HEK293 (cell line): Measurements from ENCODE around the gene PCDHB9.
A peak's percentile ranks its signal among the peaks of the same experiment; 100 is the strongest.
"Not testable (repeated sequence)": the region's sequence is repeated elsewhere in the genome, so short reads cannot be mapped to it uniquely, and the experiment has no call there.

Source experiments
- CTCF ChIA-PET: fragments of 350-600 bp; formaldehyde crosslinking; extraction: SDS; loops from one replicate; lab custom pipeline; 2021; ENCODE audit warnings: antibody characterized with exemption; lab: Yijun Ruan, JAX
- POLR2A ChIA-PET: fragments of 300-600 bp; formaldehyde crosslinking; extraction: SDS; loops from one replicate; lab custom pipeline; 2020; ENCODE audit warnings: antibody characterized with exemption, inconsistent platforms; lab: Yijun Ruan, JAX
- H3K27ac ChIP-seq: fragments of 200-500 bp; sonication (Bioruptor generic); 2 replicates; pipeline ENCODE4 v1.5.1; 2014; ENCODE audit warnings: low read depth, low read length, control low read depth, inconsistent platforms; ENCODE audit errors: extremely low read depth
- H3K36me3 ChIP-seq, 2 experiments: fragments of 200-500 bp in 1 of 2; sonication (Bioruptor generic) in 1 of 2; 1 replicate in 1 of 2; 2 replicates in 1 of 2; pipeline ENCODE4 v1.5.1; 2014 to 2017; ENCODE audit warnings: inconsistent platforms in 2 of 2, low read length in 2 of 2; ENCODE audit not compliant: control insufficient read depth in 2 of 2, insufficient read depth in 1 of 2
- H3K4me1 ChIP-seq: fragments of 200-500 bp; sonication (Bioruptor generic); 2 replicates; pipeline ENCODE4 v1.5.1; 2014; ENCODE audit warnings: mild to moderate bottlenecking, low read length, inconsistent platforms; ENCODE audit not compliant: control insufficient read depth, insufficient read depth
- H3K4me3 ChIP-seq: 2 replicates; pipeline ENCODE4 v1.5.1; 2011; ENCODE audit warnings: low read depth, mild to moderate bottlenecking, control low read depth, low read length, moderate library complexity
- H3K9me3 ChIP-seq: fragments of 200-500 bp; sonication (Bioruptor generic); 2 replicates; pipeline ENCODE4 v1.5.1; 2014; ENCODE audit warnings: low read depth, low read length, inconsistent platforms; ENCODE audit not compliant: control insufficient read depth, insufficient read depth
- SCRT2 ChIP-seq: fragments of 450-650 bp; formaldehyde crosslinking; IDR thresholded peaks from 2 replicates; pipeline ENCODE4 v1.5.1; 2016; ENCODE audit warnings: missing biosample characterization, missing genetic modification characterization
- SETDB1 ChIP-seq: IDR thresholded peaks from one replicate; pipeline ENCODE4 v1.6.1; 2017; ENCODE audit warnings: mild to moderate bottlenecking, low read length, moderate library complexity, mixed read lengths; ENCODE audit not compliant: insufficient read length
- ZEB2 ChIP-seq: fragments of 450-650 bp; formaldehyde crosslinking; IDR thresholded peaks from 2 replicates; pipeline ENCODE4 v1.5.1; 2016; ENCODE audit warnings: missing biosample characterization, missing genetic modification characterization
- ZFHX2 ChIP-seq: fragments of 450-650 bp; formaldehyde crosslinking; conservative IDR thresholded peaks from 2 replicates; pipeline ENCODE4 v1.5.1; 2016; ENCODE audit warnings: missing biosample characterization, missing genetic modification characterization
- ZNF155 ChIP-seq: fragments of 450-650 bp; formaldehyde crosslinking; IDR thresholded peaks from 2 replicates; pipeline ENCODE4 v1.5.1; 2016; ENCODE audit warnings: missing biosample characterization, missing genetic modification characterization
- ZNF169 ChIP-seq: fragments of 450-650 bp; formaldehyde crosslinking; IDR thresholded peaks from 2 replicates; pipeline ENCODE4 v1.5.1; 2016; ENCODE audit warnings: missing biosample characterization, missing genetic modification characterization
- ZNF585B ChIP-seq: fragments of 450-650 bp; formaldehyde crosslinking; IDR thresholded peaks from 2 replicates; pipeline ENCODE4 v1.5.1; 2016; ENCODE audit warnings: missing biosample characterization, missing genetic modification characterization
- ZNF654 ChIP-seq: fragments of 450-650 bp; formaldehyde crosslinking; IDR thresholded peaks from 2 replicates; pipeline ENCODE4 v1.5.1; 2016; ENCODE audit warnings: low read depth, missing biosample characterization, missing genetic modification characterization
- ZNF660 ChIP-seq: fragments of 450-650 bp; IDR thresholded peaks from 2 replicates; pipeline ENCODE4 v1.5.1; 2018; ENCODE audit warnings: missing biosample characterization, mild to moderate bottlenecking, missing genetic modification characterization
- ZNF664 ChIP-seq: fragments of 450-650 bp; formaldehyde crosslinking; IDR thresholded peaks from 2 replicates; pipeline ENCODE4 v1.5.1; 2016; ENCODE audit warnings: missing biosample characterization, missing genetic modification characterization
- TF ChIP-seq, protein P1 (sequence below): sonication (generic); formaldehyde crosslinking; IDR thresholded peaks from 2 replicates; pipeline ENCODE4 v1.8.1; 2022; ENCODE audit warnings: mild to moderate bottlenecking, moderate library complexity, missing genetic modification reagents

The PCDHB9 gene

DNA sequence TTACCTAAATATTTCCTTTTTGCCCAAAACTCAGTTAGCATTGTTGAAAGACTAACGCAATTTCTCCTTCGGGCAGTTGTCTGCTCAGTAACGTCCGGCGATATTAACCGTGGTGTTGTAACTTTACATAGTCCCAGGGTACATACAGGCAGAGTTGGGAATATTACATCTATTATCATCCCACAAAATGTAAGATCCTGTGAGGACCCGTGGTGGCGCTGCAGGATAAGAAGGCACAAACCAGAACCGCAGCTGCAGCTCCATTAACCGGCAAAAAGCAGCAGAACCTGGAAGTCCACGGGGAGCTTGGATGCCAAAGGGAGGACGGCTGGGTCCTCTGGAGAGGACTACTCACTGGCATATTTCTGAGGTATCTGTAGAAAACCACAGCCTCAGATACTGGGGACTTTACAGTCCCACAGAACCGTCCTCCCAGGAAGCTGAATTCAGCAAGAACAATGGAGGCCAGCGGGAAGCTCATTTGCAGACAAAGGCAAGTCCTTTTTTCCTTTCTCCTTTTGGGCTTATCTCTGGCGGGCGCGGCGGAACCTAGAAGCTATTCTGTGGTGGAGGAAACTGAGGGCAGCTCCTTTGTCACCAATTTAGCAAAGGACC lies 9.3 kb upstream of the PCDHB9 start, which contains the start of gene PCDHB8:
Gene PCDHB8, plus strand, starts transcription at position 214 of the 615 bp plus-strand sequence. Its CDS starts 245 bp downstream, at position 459.
- CTCF ChIA-PET = interaction anchor here (0.9 to 1.8 kb wide), 4 partner anchors 9 to 386 kb away, joined by 3 to 11 read pairs (median 4); partner anchors contain the start of gene PCDHB9
- TF ChIP-seq ZNF654 (tag by site-specific recombination) = peak; percentile 6; the same call in 1 of the 2 replicates
- H3K4me3 ChIP-seq, H3K9me3 ChIP-seq, H3K4me1 ChIP-seq, H3K27ac ChIP-seq, H3K36me3 ChIP-seq, POLR2A ChIA-PET: not testable (repeated sequence)

DNA sequence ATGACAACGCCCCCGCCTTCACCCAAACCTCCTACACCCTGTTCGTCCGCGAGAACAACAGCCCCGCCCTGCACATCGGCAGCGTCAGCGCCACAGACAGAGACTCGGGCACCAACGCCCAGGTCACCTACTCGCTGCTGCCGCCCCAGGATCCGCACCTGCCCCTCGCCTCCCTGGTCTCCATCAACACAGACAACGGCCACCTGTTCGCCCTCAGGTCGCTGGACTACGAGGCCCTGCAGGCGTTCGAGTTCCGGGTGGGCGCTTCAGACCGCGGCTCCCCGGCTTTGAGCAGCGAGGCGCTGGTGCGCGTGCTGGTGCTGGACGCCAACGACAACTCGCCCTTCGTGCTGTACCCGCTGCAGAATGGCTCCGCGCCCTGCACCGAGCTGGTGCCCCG lies 7.6 kb upstream of the PCDHB9 start:
- H3K4me1 ChIP-seq, H3K4me3 ChIP-seq, CTCF ChIA-PET, H3K9me3 ChIP-seq, POLR2A ChIA-PET, H3K36me3 ChIP-seq, H3K27ac ChIP-seq: not testable (repeated sequence)

DNA sequence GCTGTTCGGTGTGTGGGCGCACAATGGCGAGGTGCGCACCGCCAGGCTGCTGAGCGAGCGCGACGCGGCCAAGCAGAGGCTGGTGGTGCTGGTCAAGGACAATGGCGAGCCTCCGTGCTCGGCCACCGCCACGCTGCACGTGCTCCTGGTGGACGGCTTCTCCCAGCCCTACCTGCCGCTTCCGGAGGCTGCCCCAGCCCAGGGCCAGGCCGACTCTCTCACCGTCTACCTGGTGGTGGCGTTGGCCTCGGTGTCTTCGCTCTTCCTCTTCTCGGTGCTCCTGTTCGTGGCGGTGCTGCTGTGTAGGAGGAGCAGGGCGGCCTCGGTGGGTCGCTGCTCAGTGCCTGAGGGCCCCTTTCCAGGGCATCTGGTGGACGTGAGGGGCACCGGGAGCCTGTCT lies 7.1 kb upstream of the PCDHB9 start:
- H3K4me3 ChIP-seq, H3K27ac ChIP-seq, POLR2A ChIA-PET, CTCF ChIA-PET, H3K4me1 ChIP-seq, H3K36me3 ChIP-seq, H3K9me3 ChIP-seq: not testable (repeated sequence)

DNA sequence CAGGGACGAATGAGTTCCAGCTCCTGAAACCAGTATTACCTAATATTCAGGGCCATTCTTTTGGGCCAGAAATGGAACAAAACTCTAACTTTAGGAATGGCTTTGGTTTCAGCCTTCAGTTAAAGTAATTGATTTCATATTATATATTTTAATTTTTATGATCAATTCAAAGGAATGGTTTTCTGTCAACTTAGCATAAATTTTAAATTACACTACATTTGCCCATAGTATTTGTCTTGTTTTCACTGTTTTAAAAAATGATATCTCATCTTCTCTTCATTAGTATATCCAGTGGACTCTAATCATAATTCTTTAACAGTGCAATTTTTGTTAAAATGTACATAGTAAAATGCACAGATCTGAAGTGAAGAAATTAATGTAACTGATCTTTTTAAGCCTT lies 6.6 kb upstream of the PCDHB9 start:
- Histone ChIP-seq H3K36me3 (no peaks in the 10 kb centered on the region), H3K9me3 (no peaks in the 10 kb centered on the region), H3K4me3 (no peak overlapping the region), H3K27ac (no peak overlapping the region), H3K4me1 (no peaks in the 10 kb centered on the region)
- TF ChIP-seq SCRT2 (tag by site-specific recombination) (no peak), ZEB2 (tag by site-specific recombination) (no peak), ZNF664 (tag by site-specific recombination) (no peak), ZNF169 (no peak)
- POLR2A ChIA-PET = no interaction called here
- CTCF ChIA-PET = interaction anchor here (0.6 to 3.3 kb wide), 4 partner anchors 9 to 292 kb away, joined by 3 to 20 read pairs (median 8); partner anchors contain the start of genes PCDHB10 and PCDHB7

DNA sequence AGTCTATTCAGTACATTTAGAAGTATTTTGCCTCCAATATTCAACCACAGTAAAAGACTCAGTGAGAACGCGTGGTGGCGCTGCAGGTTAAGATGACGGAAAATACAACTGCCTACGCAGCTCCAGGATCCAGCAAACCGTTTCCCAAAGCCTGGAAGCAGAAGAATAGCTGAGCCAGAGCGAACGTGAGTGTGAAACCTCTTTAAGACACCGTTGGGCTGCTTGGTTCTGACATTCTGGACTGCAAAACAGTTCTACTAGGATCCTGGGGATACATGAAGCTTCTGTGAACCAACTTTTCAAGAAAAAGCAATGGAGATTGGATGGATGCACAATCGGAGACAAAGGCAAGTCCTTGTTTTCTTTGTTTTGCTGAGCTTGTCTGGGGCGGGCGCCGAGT lies 4.7 kb upstream of the PCDHB9 start, which contains the start of gene PCDHB16:
Gene PCDHB16, plus strand, starts transcription at position 140 of the 400 bp plus-strand sequence. Its CDS starts 173 bp downstream, at position 313.
- Histone ChIP-seq H3K36me3 (no peaks in the 10 kb centered on the region), H3K4me3 (no peak within 1 kb of the TSS), H3K4me1 (no peaks in the 10 kb centered on the region), H3K9me3 (no peaks in the 10 kb centered on the region), H3K27ac (no peak within 1 kb of the TSS)
- TF ChIP-seq ZFHX2 (tag by site-specific recombination) = peak; percentile 29; the same call in 1 of the 2 replicates
- no peak for TF ChIP-seq ZNF155 (tag by site-specific recombination)
- TF ChIP-seq SETDB1 = no peak
- 0 out of 2 replicates have a peak, but pooled peaks have one; percentile 41 for TF ChIP-seq ZNF660 (tag by site-specific recombination)
- peak; percentile 33 for TF ChIP-seq ZNF654 (tag by site-specific recombination)
- no peak for TF ChIP-seq ZNF585B
- TF ChIP-seq, protein P1, sequence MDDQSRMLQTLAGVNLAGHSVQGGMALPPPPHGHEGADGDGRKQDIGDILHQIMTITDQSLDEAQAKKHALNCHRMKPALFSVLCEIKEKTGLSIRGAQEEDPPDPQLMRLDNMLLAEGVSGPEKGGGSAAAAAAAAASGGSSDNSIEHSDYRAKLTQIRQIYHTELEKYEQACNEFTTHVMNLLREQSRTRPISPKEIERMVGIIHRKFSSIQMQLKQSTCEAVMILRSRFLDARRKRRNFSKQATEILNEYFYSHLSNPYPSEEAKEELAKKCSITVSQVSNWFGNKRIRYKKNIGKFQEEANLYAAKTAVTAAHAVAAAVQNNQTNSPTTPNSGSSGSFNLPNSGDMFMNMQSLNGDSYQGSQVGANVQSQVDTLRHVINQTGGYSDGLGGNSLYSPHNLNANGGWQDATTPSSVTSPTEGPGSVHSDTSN (CRISPR knock-in tag) = no peak
- ChIA-PET POLR2A (no interaction called here), CTCF (interaction anchor here (0.6 to 3.3 kb wide), 17 partner anchors 9 to 376 kb away, joined by 3 to 20 read pairs (median 4); partner anchors contain the start of genes PCDHB10, PCDHB11, PCDHB13 and PCDHB14)

DNA sequence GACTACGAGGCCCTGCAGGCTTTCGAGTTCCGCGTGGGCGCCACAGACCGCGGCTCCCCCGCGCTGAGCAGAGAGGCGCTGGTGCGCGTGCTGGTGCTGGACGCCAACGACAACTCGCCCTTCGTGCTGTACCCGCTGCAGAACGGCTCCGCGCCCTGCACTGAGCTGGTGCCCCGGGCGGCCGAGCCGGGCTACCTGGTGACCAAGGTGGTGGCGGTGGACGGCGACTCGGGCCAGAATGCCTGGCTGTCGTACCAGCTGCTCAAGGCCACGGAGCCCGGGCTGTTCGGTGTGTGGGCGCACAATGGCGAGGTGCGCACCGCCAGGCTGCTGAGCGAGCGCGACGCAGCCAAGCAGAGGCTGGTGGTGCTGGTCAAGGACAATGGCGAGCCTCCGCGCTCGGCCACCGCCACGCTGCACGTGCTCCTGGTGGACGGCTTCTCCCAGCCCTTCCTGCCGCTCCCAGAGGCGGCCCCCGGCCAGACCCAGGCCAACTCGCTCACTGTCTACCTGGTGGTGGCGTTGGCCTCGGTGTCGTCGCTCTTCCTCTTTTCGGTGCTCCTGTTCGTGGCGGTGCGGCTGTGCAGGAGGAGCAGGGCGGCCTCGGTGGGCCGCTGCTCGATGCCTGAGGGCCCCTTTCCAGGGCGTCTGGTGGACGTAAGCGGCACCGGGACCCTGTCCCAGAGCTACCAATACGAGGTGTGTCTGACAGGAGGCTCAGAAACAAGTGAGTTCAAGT lies 2.7 kb upstream of the PCDHB9 start:
- H3K9me3 ChIP-seq, POLR2A ChIA-PET, H3K27ac ChIP-seq, H3K4me3 ChIP-seq, H3K4me1 ChIP-seq, H3K36me3 ChIP-seq: not testable (repeated sequence)
- CTCF ChIA-PET = interaction anchor here (1.8 kb wide), 1 partner anchor 34 kb away, joined by 6 read pairs; the partner anchor contains the start of gene PCDHB6

DNA sequence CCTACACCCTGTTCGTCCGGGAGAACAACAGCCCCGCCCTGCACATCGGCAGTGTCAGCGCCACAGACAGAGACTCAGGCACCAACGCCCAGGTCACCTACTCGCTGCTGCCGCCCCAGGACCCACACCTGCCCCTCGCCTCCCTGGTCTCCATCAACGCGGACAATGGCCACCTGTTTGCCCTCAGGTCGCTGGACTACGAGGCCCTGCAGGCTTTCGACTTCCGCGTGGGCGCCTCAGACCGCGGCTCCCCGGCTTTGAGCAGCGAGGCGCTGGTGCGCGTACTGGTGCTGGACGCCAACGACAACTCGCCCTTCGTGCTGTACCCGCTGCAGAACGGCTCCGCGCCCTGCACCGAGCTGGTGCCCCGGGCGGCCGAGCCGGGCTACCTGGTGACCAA lies 1.7 kb downstream of the PCDHB9 start:
- H3K4me1 ChIP-seq, CTCF ChIA-PET, H3K9me3 ChIP-seq, H3K27ac ChIP-seq, H3K36me3 ChIP-seq, POLR2A ChIA-PET, H3K4me3 ChIP-seq: not testable (repeated sequence)

DNA sequence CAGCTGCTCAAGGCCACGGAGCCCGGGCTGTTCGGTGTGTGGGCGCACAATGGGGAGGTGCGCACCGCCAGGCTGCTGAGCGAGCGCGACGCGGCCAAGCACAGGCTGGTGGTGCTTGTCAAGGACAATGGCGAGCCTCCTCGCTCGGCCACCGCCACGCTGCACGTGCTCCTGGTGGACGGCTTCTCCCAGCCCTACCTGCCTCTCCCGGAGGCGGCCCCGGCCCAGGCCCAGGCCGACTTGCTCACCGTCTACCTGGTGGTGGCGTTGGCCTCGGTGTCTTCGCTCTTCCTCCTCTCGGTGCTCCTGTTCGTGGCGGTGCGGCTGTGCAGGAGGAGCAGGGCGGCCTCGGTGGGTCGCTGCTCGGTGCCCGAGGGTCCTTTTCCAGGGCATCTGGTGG lies 2.2 kb downstream of the PCDHB9 start:
- H3K36me3 ChIP-seq, H3K4me1 ChIP-seq, H3K9me3 ChIP-seq, H3K27ac ChIP-seq, POLR2A ChIA-PET, H3K4me3 ChIP-seq, CTCF ChIA-PET: not testable (repeated sequence)
